ENCODE results near the gene HNRNPCL1.

GRCh38 chr1:12811409-12811784 lies 37.1 kb downstream of the HNRNPCL1 start:
- no peak for TF ChIP-seq EZH2 (IDR thresholded peaks at IDR 0.05; ENCODE audit: borderline replicate concordance, low read length)
- TF ChIP-seq, protein P1, sequence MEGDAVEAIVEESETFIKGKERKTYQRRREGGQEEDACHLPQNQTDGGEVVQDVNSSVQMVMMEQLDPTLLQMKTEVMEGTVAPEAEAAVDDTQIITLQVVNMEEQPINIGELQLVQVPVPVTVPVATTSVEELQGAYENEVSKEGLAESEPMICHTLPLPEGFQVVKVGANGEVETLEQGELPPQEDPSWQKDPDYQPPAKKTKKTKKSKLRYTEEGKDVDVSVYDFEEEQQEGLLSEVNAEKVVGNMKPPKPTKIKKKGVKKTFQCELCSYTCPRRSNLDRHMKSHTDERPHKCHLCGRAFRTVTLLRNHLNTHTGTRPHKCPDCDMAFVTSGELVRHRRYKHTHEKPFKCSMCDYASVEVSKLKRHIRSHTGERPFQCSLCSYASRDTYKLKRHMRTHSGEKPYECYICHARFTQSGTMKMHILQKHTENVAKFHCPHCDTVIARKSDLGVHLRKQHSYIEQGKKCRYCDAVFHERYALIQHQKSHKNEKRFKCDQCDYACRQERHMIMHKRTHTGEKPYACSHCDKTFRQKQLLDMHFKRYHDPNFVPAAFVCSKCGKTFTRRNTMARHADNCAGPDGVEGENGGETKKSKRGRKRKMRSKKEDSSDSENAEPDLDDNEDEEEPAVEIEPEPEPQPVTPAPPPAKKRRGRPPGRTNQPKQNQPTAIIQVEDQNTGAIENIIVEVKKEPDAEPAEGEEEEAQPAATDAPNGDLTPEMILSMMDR (IDR thresholded peaks at IDR 0.05; ENCODE audit: low read length), result no peak
